NT2/D1 (cell line): Measurements from ENCODE around the gene BOC.
"Not testable (repeated sequence)": the region's sequence is repeated elsewhere in the genome, so short reads cannot be mapped to it uniquely, and the experiment has no call there.

Experiments used
- DNase-seq: peaks from one replicate; pipeline ENCODE4 v3.0.0-alpha.2; 2011; ENCODE audit warnings: low read depth, low spot score
- H3K27me3 ChIP-seq: 2 replicates; pipeline ENCODE4 v1.6.0; 2011; ENCODE audit warnings: mild to moderate bottlenecking; ENCODE audit not compliant: insufficient read length, insufficient read depth
- H3K36me3 ChIP-seq: 2 replicates; pipeline ENCODE4 v1.6.1; 2011; ENCODE audit warnings: mild to moderate bottlenecking, low read length, mixed read lengths; ENCODE audit not compliant: insufficient read depth, insufficient read length
- H3K4me1 ChIP-seq: 2 replicates; pipeline ENCODE4 v1.5.1; 2011; ENCODE audit not compliant: insufficient read depth, insufficient read length
- H3K4me3 ChIP-seq: 2 replicates; pipeline ENCODE4 v1.5.1; 2011; ENCODE audit warnings: low read depth; ENCODE audit not compliant: insufficient read length
- H3K9ac ChIP-seq: 2 replicates; pipeline ENCODE4 v1.6.0; 2011; ENCODE audit warnings: low read depth; ENCODE audit not compliant: insufficient read length
- H3K9me3 ChIP-seq: 2 replicates; pipeline ENCODE4 v1.5.1; 2011; ENCODE audit warnings: mild to moderate bottlenecking, low read length; ENCODE audit not compliant: insufficient read depth
- SUZ12 ChIP-seq: IDR thresholded peaks from 2 replicates; pipeline ENCODE4 v1.6.1; 2011; ENCODE audit not compliant: insufficient read length, insufficient read depth; ENCODE audit errors: extremely low read depth
- YY1 ChIP-seq: IDR thresholded peaks from 2 replicates; pipeline ENCODE4 v1.6.1; 2011; ENCODE audit not compliant: insufficient read length, insufficient read depth
- ZNF274 ChIP-seq: IDR thresholded peaks from 2 replicates; pipeline ENCODE4 v1.6.1; 2011; ENCODE audit warnings: mild to moderate bottlenecking, low read depth, low read length

BOC gene

GRCh38 chr3:113167825-113168801 lies 43.2 kb upstream of the BOC start:
- Histone ChIP-seq H3K4me3 (no peak overlapping the region), H3K9me3 (no peaks in the 10 kb centered on the region), H3K9ac (no peak overlapping the region), H3K27me3 (no peaks in the 10 kb centered on the region), H3K36me3 (no peaks in the 10 kb centered on the region), H3K4me1 (peaks cover 5% of the 10 kb centered on the region)
- no peak for DNase-seq
- TF ChIP-seq YY1 (no peak), SUZ12 (no peak), ZNF274 (no peak)

- H3K4me1 ChIP-seq: peaks cover 5% of the 10 kb centered on the region
- no peak for DNase-seq
- H3K9me3 ChIP-seq: no peaks in the 10 kb centered on the region
- no peak for TF ChIP-seq YY1
- TF ChIP-seq SUZ12: no peak
- no peak for TF ChIP-seq ZNF274
- no peak overlapping the region for H3K9ac ChIP-seq
- no peaks in the 10 kb centered on the region for H3K27me3 ChIP-seq
- H3K36me3 ChIP-seq: no peaks in the 10 kb centered on the region
- no peak overlapping the region for H3K4me3 ChIP-seq
Observed at GRCh38 chr3:113169891-113170452, 41.4 kb upstream of the BOC start.

- no peaks in the 10 kb centered on the region for H3K27me3 ChIP-seq
- no peak for TF ChIP-seq SUZ12
- no peak for TF ChIP-seq YY1
- no peak for TF ChIP-seq ZNF274
- H3K4me3 ChIP-seq: no peak overlapping the region
- no peaks in the 10 kb centered on the region for H3K9me3 ChIP-seq
- H3K4me1 ChIP-seq: peaks cover 4% of the 10 kb centered on the region
- H3K36me3 ChIP-seq: no peaks in the 10 kb centered on the region
- no peak for DNase-seq
- H3K9ac ChIP-seq: no peak overlapping the region
Observed at GRCh38 chr3:113170771-113171170, 40.6 kb upstream of the BOC start.

- H3K9ac ChIP-seq, H3K27me3 ChIP-seq, DNase-seq, H3K4me1 ChIP-seq, H3K9me3 ChIP-seq, H3K4me3 ChIP-seq, H3K36me3 ChIP-seq: not testable (repeated sequence)
Observed at GRCh38 chr3:113171675-113172300, 39.6 kb upstream of the BOC start.

- no peak for TF ChIP-seq ZNF274
- no peak for TF ChIP-seq SUZ12
- no peak for TF ChIP-seq YY1
- H3K9ac ChIP-seq: no peak overlapping the region
- no peak overlapping the region for H3K4me3 ChIP-seq
- no peaks in the 10 kb centered on the region for H3K36me3 ChIP-seq
- no peaks in the 10 kb centered on the region for H3K27me3 ChIP-seq
- peaks cover 8% of the 10 kb centered on the region; the same call in 1 of the 2 replicates for H3K9me3 ChIP-seq
- no peaks in the 10 kb centered on the region for H3K4me1 ChIP-seq
- DNase-seq: no peak
Observed at GRCh38 chr3:113173102-113173501, 38.3 kb upstream of the BOC start.

GRCh38 chr3:113174304-113174703 lies 37.1 kb upstream of the BOC start:
- Histone ChIP-seq H3K9ac (no peak overlapping the region), H3K36me3 (no peaks in the 10 kb centered on the region), H3K9me3 (peaks cover 11% of the 10 kb centered on the region; the same call in 1 of the 2 replicates), H3K27me3 (no peaks in the 10 kb centered on the region), H3K4me1 (no peaks in the 10 kb centered on the region), H3K4me3 (no peak overlapping the region)
- no peak for DNase-seq
- no peak for TF ChIP-seq YY1
- TF ChIP-seq ZNF274: no peak
- no peak for TF ChIP-seq SUZ12

GRCh38 chr3:113174801-113175485 lies 36.4 kb upstream of the BOC start:
- TF ChIP-seq YY1: no peak
- TF ChIP-seq ZNF274: no peak
- no peak for TF ChIP-seq SUZ12
- Histone ChIP-seq H3K9ac (no peak overlapping the region), H3K4me1 (no peaks in the 10 kb centered on the region), H3K9me3 (peaks cover 11% of the 10 kb centered on the region; the same call in 1 of the 2 replicates), H3K36me3 (no peaks in the 10 kb centered on the region), H3K4me3 (no peak overlapping the region), H3K27me3 (no peaks in the 10 kb centered on the region)
- DNase-seq: no peak
